ENCODE data around the gene DBX2. TPM values are rescaled to one million over a fixed set of nuclear protein-coding genes. Genes with fewer than 3 reads are reported as not detected.
"Not testable (repeated sequence)": the region's sequence is repeated elsewhere in the genome, so short reads cannot be mapped to it uniquely, and the experiment has no call there.

The DBX2 gene
- not detected in 2 replicates for total RNA-seq (2014; rRNA removed; shearing (Covaris generic))

DNA sequence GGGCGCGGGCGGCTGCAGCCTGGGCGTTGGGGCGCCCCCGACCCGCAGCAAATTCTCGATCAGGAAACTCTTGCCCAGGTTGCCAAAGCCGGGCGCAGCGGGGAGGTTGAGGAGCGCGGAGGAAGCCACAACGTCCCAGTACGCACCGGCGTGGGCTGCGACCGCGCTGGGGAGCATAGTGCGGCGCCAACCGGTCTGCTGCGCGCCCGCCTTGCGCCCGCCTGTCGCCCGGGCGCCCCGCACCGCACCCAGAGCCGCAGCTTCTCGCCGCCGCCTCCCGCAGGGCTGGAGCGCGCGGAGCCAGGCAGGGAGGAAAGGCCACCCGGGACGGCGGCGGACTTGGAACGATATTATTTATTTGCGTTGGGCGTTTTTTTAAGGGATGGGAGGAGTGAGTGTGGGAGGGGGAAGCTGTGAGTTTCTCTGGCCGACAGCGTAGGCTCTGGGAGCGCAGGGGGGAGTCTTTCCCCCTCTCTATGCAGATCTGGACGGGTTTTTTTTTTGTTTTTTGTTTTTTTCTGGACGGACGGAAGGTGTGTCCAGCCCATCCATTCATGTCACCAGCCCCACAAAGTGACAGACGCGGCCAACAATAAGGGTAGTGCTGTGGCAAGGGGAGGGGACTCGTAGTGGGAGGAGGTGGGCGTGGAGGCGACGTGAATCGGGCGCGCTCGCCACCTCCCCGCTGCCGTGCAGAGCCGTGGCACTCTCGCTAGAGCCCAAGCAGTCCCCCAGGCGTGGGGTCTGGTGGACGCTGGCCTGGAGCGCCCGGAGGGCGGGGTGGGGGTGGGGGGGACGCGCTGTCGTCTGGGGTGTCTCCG lies at the start of gene DBX2:
Gene DBX2, minus strand, starts transcription at position 349 of the 821 bp plus-strand sequence. Its CDS starts 172 bp downstream, at position 177.
- peak; percentile 30 for DNase-seq (ENCODE audit: low spot score)

DNA sequence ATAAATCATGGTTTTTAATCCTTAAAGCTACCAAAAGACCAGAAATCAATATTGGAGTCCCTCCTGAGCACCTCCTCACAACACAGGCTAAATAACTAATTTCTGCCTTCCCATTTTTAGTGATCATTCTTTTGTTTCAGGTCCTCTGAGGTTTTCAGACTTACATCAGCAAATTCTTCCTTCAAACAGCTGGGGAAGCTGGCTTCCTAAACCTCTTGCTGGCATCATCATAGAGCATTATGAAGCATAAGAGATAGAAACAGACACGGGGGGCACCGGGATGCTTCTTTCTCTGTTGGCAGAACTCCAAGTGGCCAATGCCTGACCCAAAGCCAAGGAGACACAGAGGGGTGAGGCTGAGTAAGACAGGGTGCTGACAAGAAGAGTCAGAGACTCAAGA lies 47.9 kb upstream of the DBX2 start:
- DNase-seq (ENCODE audit: low spot score), result no peak

DNA sequence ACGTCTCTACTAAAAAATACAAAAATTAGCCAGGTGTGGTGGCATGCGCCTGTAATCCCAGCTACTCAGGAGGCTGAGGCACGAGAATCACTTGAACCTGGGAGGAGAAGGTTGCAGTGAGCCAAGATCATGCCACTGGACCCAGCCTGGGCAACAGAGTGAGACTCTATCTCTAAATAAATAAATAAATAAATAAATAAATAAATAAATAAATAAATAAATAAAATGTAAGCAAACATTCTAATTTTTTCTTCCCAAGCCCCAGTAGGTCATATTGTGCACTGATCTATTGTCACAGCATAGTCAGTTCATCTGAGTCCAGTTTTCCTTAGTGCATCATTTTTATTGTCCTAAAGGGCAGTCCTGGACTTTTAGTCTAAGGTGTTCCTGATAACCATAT lies 44.5 kb upstream of the DBX2 start:
- not testable (repeated sequence) for DNase-seq (ENCODE audit: low spot score)

DNA sequence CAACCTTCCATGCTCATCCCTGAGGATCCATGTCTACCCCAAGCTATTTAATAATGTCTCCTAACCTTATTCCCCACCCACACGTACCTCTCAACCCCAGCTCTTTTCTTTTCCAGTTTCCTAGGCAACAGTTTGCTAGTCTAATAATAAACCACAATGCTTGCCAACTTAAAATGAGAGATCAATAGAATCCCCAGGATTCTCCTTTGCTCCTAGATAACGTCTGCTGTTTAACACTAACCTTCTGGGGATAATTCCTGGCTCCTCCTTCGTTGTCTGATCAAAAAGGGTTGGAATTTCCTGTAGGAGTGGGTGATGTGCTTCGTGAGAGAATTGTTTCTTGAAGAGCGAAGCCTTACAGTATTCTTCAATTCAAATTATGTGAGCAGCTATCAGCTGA lies 42.2 kb upstream of the DBX2 start:
- DNase-seq (ENCODE audit: low spot score), result no peak

DNA sequence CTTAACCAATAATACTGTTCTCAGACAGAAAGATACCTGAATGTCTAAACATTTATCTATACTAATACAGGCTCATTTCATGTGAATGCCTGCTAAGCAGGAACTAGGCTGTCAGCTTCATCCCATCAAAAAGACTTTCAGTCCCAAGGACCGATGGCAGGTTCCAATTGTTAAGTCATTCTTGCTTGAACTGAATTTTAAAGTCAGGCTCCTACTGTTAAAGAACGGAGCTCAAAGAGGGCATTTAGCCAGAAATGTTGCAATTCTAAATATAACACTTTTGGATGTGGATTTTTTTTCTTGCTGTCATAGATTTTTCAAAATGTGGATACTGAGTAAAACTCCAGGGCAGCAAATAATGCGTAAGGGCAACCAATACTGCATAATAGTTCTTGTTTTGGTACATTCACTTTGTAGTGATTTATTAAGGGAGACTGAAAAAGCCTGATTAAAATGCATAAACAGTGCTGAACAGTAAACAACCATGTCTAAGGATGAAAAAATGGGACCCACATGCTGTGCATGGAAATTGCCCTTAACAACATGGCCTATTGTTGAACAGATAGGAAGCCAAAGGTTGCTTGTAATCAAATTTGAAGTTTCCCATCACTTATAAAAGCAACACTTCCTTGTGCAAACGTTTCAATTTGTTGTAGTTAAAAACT lies 38.6 kb upstream of the DBX2 start:
- DNase-seq (ENCODE audit: low spot score), result no peak

DNA sequence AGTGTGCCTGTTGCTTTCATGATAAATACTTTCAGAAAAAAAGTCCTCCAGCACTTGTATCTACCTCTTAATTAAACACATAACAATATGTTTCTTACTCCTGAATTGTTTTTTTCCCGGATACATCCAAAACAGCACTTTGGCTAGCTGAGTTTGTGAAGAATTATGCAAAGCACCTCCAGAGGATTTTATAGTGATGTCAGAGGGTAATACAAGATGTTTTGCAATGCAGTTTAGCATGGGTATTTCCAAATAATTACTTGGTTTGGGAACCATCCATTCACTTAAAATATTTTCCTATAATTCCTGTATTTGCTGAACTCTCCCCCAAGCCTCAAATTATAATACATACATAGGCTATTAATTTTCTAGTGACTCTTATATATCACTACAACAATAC lies 37.7 kb upstream of the DBX2 start:
- no peak for DNase-seq (ENCODE audit: low spot score)

DNA sequence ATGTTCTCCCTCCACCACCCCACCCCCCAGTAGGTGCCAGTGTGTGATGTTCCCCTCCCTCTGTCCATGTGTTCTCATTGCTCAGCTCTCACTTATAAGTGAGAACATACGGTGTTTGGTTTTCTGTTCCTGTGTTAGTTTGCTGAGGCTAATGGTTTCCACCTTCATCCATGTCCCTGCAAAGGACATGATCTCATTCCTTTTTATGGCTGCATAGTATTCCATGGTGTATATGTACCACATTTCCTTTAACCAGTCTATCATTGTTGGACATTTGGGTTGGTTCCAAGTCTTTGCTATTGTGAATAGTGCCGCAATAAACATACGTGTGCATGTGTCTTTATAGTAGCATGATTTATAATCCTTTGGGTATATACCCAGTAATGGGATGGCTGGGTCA lies 33.3 kb upstream of the DBX2 start:
- DNase-seq (ENCODE audit: low spot score), result not testable (repeated sequence)

DNA sequence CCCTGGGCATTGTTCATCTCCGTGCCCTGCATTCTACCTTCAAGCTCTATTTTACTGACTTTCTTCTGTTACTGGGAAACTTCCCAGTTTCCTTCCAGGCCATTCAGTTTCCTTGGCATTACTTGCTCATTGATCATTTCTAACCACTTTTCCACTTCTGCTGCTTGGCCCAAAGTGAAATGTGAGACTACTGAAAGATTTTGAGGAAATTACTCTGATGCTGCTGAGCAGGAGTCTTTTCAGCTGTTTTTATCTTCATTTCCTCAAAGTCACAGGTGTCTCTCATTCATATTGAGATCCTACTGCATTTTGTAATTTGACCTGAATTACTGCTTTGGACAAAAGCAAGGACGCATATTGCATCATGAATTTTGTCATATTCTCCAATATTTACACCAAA lies 26.4 kb upstream of the DBX2 start:
- no peak for DNase-seq (ENCODE audit: low spot score)

DNA sequence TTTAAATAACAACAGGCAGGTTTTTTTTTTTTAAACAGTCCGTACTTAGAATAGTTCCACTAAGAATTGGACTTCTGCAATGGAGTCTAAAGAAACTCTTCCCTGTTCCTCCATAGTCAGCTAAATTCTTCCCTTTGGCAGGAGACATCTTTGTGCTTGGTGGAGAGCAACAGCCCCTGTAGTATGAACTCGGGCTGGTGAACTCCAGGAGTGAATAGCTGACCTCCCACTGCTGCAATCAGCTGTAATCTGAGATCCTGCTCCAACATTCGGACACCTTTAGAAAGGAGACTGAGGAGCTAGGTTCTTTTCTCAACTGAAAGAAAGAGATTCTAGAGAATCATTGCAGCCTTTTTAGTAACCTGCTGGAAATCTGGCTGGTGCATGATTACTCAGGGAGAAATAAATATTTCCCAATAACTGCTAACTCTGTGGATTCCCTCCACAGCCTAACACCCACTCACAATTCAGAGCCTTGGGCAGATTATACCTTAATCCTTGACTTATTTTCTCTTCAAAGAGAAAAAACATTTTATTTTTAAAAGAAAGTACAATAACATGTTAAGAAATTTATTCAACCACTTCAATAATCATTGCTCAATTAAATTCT lies 25.6 kb upstream of the DBX2 start:
- DNase-seq (ENCODE audit: low spot score), result no peak

DNA sequence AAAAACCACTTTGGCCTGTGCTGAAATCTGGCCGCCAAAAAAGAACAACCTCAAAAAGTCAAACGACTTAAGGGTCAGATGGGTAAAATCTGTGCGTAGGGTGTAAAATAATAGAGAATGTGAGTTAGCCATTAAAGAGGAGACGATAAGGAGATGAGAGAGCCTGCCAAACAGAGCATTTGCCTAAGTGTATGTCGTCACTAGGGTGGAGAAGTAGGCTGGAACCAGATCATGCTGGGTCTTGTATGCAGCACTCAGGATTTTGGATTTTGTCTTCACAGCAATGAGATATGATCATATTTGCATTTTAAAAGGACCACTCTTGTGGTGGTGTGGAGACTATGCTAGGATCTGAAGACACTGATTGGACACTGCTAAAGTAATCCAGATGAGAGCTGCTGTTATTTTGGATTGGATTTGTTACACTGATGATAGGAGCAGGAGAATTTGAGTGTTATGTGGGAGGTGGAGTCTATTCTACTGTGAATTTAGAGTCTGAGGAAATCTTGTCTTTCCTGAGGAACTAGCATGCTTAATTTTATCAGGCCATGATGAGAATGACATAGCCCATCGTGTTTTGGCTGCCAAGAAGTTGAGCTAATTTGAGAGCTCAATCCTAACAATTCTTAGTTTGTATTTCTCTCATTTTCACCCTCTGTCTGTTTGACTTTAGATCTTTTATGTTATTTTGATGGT lies 24.8 kb upstream of the DBX2 start:
- DNase-seq (ENCODE audit: low spot score), result no peak

DNA sequence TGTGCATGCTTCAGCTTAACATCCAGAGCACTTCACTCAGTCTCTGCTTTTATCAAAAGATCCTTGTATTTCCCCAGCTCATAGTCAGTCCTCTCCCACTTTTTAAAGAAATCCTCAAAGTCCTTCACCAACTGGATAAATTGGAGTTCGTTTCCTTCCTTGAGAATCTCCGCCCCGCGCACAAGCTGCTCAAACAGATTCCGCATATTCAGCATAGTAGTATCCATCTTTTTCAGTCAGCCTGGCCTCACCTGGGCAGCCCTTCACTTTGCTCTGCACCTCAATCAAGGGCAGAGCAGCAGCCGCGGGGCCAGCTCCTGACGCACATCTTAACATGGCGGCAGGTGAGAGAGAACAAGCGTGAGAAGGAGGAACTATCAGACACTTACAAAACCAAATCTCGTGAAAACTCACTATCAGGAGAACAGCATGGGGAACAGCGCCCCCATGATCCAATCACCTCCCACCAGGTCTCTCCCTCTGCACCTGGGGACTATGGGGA lies 14.3 kb upstream of the DBX2 start:
- DNase-seq (ENCODE audit: low spot score), result no peak

DNA sequence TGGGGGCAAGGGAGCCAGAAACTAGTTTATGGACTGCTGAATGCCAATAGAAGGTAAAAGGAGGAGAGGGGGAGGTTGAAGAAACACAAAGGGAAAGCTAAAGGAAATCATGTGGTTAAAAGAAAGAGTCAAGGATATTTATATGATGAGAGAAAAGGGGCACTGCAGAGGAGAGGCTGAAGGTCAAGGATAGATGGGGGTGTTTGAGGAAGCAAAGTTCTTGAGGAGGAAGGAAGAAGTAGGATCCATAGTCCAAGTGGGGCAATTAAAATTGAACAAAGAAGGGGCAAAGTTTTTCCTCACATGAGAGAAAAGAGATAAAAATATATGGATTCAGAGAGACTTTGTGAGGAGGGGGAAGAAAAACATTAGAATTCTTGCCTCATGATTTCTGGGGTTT lies 10.1 kb upstream of the DBX2 start:
- no peak for DNase-seq (ENCODE audit: low spot score)

DNA sequence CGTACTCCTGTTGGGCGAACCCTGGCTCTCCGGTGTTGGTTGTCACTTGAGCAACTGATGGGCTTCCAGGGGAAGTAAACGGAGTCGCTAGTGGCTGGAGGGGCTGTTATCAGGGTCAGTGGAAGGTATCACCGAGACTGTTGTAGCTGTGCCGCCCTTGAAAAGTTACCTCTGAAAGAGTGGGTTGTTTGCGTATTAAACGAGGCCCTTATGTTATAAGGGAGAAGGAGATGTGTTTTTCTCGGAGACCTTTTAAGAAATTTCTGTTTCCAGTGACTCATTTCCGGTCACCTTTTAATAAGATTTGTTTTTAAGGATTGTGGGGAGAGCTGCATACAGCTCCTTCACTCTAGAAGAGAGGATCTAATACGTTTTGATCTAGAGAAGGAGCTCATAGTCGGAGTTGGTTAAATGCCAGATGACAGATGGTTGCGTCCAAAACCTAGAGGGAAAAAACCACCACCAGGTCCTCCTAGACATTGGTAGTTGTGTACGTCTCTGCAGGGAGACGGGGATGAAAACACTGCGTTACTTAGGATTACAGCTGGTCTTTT lies 750 bp upstream of the DBX2 start:
- DNase-seq (ENCODE audit: low spot score), result peak; percentile 13

DNA sequence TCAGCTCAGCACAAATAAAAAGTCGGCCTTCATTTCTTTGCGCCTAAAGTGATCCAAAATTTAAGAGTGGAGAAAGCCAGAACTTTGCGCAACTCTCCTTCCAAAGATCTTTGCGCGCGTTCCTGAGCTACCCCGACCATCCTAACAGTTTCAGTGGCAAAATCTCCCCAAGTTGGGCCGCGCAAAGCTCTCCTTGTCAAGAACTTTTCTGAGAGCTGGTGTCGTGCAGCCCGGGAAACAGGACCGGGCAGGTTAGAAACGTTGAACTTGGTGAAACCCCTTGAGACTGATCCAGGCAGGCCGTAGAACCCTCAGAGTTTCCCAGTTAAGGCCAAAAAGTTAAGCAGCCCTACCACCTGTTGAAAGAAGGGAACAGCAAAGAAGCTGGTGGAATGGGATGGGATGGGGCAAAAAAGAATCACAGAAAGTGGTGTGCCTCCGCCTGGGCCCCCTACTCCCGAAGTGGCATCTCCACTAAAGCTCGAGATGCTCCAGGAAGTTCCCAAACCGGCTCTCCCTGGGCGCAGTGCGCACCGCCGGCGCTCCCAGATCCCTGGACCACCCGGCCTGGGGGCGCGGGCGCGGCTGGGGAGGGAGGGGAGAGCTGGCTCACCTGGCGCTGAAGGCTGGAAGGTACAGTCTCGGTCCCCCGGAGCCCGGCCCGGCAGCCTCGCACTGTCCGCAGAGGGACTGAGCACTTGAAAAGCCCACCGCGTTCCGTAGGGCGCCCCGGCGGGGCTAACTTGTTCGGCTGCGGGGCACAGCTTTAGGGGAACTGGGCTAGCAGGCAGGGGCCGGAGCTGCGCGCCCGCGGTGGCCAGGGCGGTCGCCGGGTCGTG lies 768 bp downstream of the DBX2 start:
- no peak for DNase-seq (ENCODE audit: low spot score)

DNA sequence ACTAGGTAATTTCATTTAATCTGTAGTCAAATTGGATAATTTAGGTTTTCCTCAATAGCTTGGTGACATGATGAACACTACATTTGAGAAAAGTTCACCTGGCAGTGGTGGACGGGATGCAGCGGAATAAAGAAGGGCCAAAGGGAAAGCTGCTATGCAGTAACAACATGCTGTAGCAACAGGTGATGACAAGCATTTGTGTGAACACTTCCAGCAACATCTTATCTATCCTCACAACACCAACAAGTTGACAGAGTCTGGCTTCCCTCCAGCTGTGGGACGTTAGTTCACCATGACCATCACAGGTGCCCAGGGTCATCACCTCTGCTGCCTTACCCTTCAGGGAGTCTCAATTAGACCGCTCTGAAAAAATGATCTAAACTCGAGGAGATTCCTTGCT lies 8.3 kb downstream of the DBX2 start:
- no peak for DNase-seq (ENCODE audit: low spot score)

DNA sequence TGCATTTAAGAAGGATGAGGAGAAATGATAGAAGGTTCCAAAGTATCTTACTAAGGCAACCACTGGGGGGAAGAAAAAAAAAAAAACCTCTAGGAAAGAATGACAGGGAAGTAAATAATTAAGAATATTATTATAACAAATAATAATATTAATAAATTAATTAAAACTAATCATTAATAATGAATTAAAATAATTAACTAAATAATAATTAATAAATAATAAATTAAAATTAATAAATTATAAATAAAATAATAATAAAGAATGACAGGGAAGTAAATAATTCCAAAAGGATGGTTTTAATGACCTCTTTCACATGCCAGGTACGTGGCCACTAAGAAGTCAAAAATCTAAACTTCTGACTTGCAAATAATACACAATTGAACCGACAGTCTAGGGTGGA lies 9.9 kb downstream of the DBX2 start:
- no peak for DNase-seq (ENCODE audit: low spot score)

DNA sequence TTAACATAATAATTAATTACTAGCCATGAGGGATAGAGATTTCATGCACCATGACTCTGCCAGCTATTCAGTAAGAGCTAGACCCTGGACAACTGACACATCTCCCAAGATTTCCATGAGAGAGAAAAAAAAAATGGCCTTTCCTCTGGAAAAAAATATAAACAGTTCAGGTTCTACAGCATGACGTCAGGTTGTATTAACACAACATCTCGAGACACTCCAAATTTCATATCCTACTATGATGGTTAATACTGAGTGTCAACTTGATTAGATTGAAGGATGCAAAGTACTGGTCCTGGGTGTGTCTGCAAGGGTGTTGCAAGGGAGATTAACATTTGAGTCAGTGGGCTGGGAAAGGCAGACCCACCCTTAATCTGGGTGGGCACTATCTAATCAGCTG lies 11.1 kb downstream of the DBX2 start:
- DNase-seq (ENCODE audit: low spot score), result no peak

DNA sequence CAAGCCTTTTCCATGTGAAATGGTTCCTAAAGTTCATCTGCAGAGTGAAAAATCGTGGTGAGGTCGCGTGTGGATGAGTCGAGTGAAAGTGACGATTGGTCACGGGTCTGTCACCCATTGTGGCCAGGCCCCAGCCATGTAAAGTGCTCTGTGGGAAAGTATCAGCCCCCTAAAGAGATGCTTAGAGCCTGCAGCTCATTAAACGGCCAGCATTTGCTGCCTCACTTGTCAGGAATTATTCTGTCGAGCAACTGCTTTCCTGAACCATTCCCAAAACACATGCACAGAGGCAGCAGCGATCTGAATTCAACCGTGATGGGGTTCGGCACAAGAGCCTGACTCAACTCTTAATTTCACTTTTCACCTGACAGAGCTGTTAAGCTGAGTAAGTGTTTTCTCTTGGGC lies 16.0 kb downstream of the DBX2 start:
- no peak for DNase-seq (ENCODE audit: low spot score)

DNA sequence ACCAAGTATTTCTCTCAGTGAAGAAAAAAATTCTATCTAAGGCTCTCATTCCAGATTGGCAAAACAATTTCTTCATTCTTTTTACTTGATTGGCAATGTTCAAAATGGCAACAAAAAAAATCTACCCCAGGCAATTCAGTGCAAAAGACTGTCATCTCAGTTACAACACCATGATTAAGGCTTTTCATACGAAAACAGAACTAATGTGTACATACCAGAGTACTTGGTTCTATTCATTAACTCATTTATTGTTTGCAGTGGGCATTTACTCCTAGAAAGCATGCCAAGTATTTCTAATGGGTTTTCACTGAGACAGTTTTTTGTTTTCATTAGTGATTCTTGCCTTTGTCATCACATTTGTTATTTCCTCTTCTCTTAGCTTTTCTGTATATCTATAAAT lies 33.0 kb downstream of the DBX2 start:
- DNase-seq (ENCODE audit: low spot score), result no peak

DNA sequence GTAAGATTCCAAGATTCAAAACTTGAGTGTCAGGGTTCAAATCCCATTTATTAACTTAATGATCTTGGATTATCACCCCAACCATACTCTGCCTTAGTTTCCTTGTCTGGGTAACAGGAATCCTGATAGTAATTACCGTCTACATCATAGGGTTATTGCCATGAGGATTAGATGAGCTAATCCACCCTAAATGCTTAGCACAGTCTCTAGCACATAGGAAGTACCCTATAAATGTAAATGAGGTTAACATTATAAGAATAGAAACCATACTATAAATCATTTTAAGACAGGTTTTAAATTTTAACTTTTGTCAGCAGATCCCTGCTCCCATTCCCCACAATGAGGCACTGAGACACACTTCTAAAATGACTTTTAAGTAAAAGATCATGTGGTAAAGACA lies 36.5 kb downstream of the DBX2 start:
- DNase-seq (ENCODE audit: low spot score), result no peak

DNA sequence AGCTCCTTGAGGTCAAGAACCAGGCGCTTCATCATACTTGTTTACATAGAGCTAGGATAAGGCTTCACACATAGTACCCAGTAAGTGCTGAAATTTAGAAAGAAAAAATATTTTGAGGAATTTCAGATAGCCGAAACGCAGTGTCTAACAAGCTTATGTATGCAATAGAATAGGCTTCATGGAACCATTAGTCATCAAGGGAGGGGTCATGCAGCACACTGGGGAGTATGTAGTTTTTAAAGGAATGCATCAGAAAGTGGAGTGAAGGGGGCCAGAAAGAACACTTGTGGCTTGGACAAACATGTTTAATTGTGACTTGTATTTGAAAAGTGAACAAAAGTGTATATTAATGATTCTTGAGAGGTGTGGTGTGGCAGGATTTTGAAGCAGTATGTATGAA lies 38.1 kb downstream of the DBX2 start:
- DNase-seq (ENCODE audit: low spot score), result no peak
